NOMO-1 (cell line): ENCODE measurements around the gene DENND6B.
A peak's percentile ranks its signal among the peaks of the same experiment; 100 is the strongest.

Experiments used
- DNase-seq, 2 experiments: peaks; one replicate each; lab custom pipeline; 2025; ENCODE audit not compliant: unreplicated experiment in 2 of 2; lab: John Stamatoyannopoulos, UW

Gene DENND6B

GRCh38 chr22:50260801-50261614 is 65.8 kb downstream of the DENND6B start:
- DNase-seq = peak in 1 of 2 experiments; percentile 21

- DNase-seq = no peak
Measured at GRCh38 chr22:50260434-50260800, 66.4 kb downstream of the DENND6B start.

GRCh38 chr22:50259302-50259701 is 67.5 kb downstream of the DENND6B start:
- DNase-seq = no peak
